H1 (cell line): Measurements from ENCODE around the gene TTL. TPM values are rescaled to one million over a fixed set of nuclear protein-coding genes. Genes with fewer than 3 reads are reported as not detected.
"Not testable (repeated sequence)": the region's sequence is repeated elsewhere in the genome, so short reads cannot be mapped to it uniquely, and the experiment has no call there.

Experiments
- CTCF ChIA-PET: fragments of 300-600 bp; sonication (Branson Sonifier 250); formaldehyde crosslinking; loops from one replicate; lab custom pipeline; 2021; ENCODE audit not compliant: partially characterized antibody; lab: Charles Lee
- POLR2A ChIA-PET: fragments of 300-600 bp; sonication (Branson Sonifier 250); formaldehyde crosslinking; loops from one replicate; lab custom pipeline; 2021; ENCODE audit warnings: inconsistent platforms; ENCODE audit not compliant: partially characterized antibody; lab: Charles Lee
- DNase-seq, 2 experiments: peaks; one replicate each; pipeline versions ENCODE4 v3.0.0 to v3.0.0-alpha.2; 2010 to 2022; ENCODE audit warnings: low spot score in 2 of 2, low read depth in 1 of 2, mixed read lengths in 1 of 2
- FAIRE-seq: peaks from 2 replicates; lab custom pipeline; 2011; peaks lifted over from hg19 to GRCh38; lab: Jason Lieb, UNC
- H2AFZ ChIP-seq: 2 replicates; pipeline ENCODE4 v1.8.1; 2012; ENCODE audit warnings: low read length, inconsistent platforms
- H2AK5ac ChIP-seq: 2 replicates; pipeline ENCODE4 v1.6.1; 2013; ENCODE audit warnings: low read depth, low read length
- H2BK120ac ChIP-seq: replicated peaks from 2 replicates; pipeline ENCODE3; 2013; ENCODE audit warnings: low read depth, low read length, inconsistent platforms
- H2BK12ac ChIP-seq: 2 replicates; pipeline ENCODE4 v1.6.1; 2013; ENCODE audit warnings: low read depth, low read length
- H2BK15ac ChIP-seq: 2 replicates; pipeline ENCODE4 v1.6.1; 2013; ENCODE audit warnings: low read length
- H2BK20ac ChIP-seq: 2 replicates; pipeline ENCODE4 v1.6.1; 2013; ENCODE audit warnings: low read length
- H2BK5ac ChIP-seq: 2 replicates; pipeline ENCODE4 v1.6.1; 2013; ENCODE audit warnings: low read depth, low read length
- H3K14ac ChIP-seq: 2 replicates; pipeline ENCODE4 v1.6.1; 2013; ENCODE audit warnings: inconsistent platforms; ENCODE audit not compliant: insufficient read length
- H3K18ac ChIP-seq: 2 replicates; pipeline ENCODE4 v1.6.1; 2013; ENCODE audit warnings: low read length; ENCODE audit errors: extremely low read depth
- H3K23ac ChIP-seq: 2 replicates; pipeline ENCODE4 v1.6.1; 2013; ENCODE audit warnings: inconsistent platforms; ENCODE audit not compliant: insufficient read length
- H3K23me2 ChIP-seq: 2 replicates; pipeline ENCODE4 v1.6.1; 2013; ENCODE audit warnings: low read depth, low read length
- H3K27ac ChIP-seq: 2 replicates; pipeline ENCODE4 v1.6.1; 2011; ENCODE audit warnings: low read depth, low read length, inconsistent platforms
- H3K27me3 ChIP-seq, 4 experiments: replicated peaks in 1 of 4; 1 replicate in 1 of 4; 2 replicates in 3 of 4; pipeline versions ENCODE4 v1.6.1 to v1.8.1; 2011 to 2013; ENCODE audit warnings: low read length in 3 of 4, mild to moderate bottlenecking in 3 of 4, inconsistent platforms in 2 of 4, mixed read lengths in 2 of 4, moderate library complexity in 1 of 4; ENCODE audit not compliant: control insufficient read depth in 3 of 4, insufficient read depth in 3 of 4; ENCODE audit errors: extremely low read depth in 1 of 4
- H3K36me3 ChIP-seq, 4 experiments: 2 replicates each; pipeline versions ENCODE4 v1.6.1 to v1.8.1; 2011 to 2013; ENCODE audit warnings: mild to moderate bottlenecking in 4 of 4, low read length in 3 of 4, moderate library complexity in 2 of 4, control low read depth in 1 of 4, inconsistent platforms in 1 of 4; ENCODE audit not compliant: insufficient read depth in 4 of 4, control insufficient read depth in 2 of 4
- H3K4ac ChIP-seq: replicated peaks from 2 replicates; pipeline ENCODE3; 2013; ENCODE audit warnings: low read length, low read depth, mixed read lengths, inconsistent platforms; ENCODE audit not compliant: insufficient read length
- H3K4me1 ChIP-seq, 4 experiments: replicated peaks in 1 of 4; 1 replicate in 1 of 4; 2 replicates in 3 of 4; pipeline versions ENCODE4 v1.6.1 to v1.8.1; 2011 to 2013; ENCODE audit warnings: low read length in 3 of 4, inconsistent platforms in 2 of 4, mixed read lengths in 1 of 4; ENCODE audit not compliant: insufficient read depth in 4 of 4, control insufficient read depth in 3 of 4
- H3K4me2 ChIP-seq, 2 experiments: 2 replicates each; pipeline versions ENCODE4 v1.6.1 to v1.8.1; 2011 to 2013; ENCODE audit warnings: low read depth in 2 of 2, low read length in 2 of 2, control low read depth in 1 of 2, inconsistent platforms in 1 of 2, mild to moderate bottlenecking in 1 of 2; ENCODE audit not compliant: insufficient read depth in 1 of 2
- H3K4me3 ChIP-seq, 4 experiments: fragments of 200-600, 300-600 bp in 1 of 4; sonication (generic), shearing (Covaris generic), sonication (Bioruptor Twin) in 1 of 4; 2 replicates each; pipeline versions ENCODE4 v1.5.1 to v1.8.1; 2011 to 2016; ENCODE audit warnings: low read length in 4 of 4, low read depth in 3 of 4, control low read depth in 2 of 4, inconsistent platforms in 2 of 4, mild to moderate bottlenecking in 2 of 4, mixed read lengths in 1 of 4, moderate library complexity in 1 of 4; ENCODE audit not compliant: insufficient read depth in 2 of 4; ENCODE audit errors: extremely low read depth in 1 of 4
- H3K56ac ChIP-seq: replicated peaks from 2 replicates; pipeline ENCODE3; 2013; ENCODE audit warnings: low read depth, mild to moderate bottlenecking, mixed read lengths, low read length, inconsistent platforms; ENCODE audit not compliant: insufficient read length
- H3K79me1 ChIP-seq: 2 replicates; pipeline ENCODE4 v1.6.1; 2013; ENCODE audit warnings: low read depth, low read length, control low read depth
- H3K79me2 ChIP-seq, 2 experiments: 2 replicates each; pipeline versions ENCODE4 v1.6.1 to v1.8.1; 2012 to 2013; ENCODE audit warnings: low read length in 2 of 2, mild to moderate bottlenecking in 2 of 2, inconsistent platforms in 1 of 2; ENCODE audit not compliant: insufficient read depth in 2 of 2, control insufficient read depth in 1 of 2
- H3K9ac ChIP-seq, 4 experiments: replicated peaks in 1 of 4; 1 replicate in 1 of 4; 2 replicates in 3 of 4; pipeline versions ENCODE4 v1.6.1 to v1.8.1; 2011 to 2013; ENCODE audit warnings: low read depth in 3 of 4, low read length in 3 of 4, control low read depth in 2 of 4, mild to moderate bottlenecking in 2 of 4, moderate library complexity in 2 of 4, inconsistent platforms in 1 of 4; ENCODE audit errors: extremely low read depth in 1 of 4
- H3K9me3 ChIP-seq, 2 experiments: 2 replicates each; pipeline versions ENCODE4 v1.6.1 to v1.8.1; 2012 to 2013; ENCODE audit warnings: mild to moderate bottlenecking in 2 of 2, moderate library complexity in 2 of 2, control low read depth in 1 of 2, inconsistent platforms in 1 of 2, low read depth in 1 of 2, low read length in 1 of 2, mixed read lengths in 1 of 2; ENCODE audit not compliant: insufficient read depth in 2 of 2
- H4K20me1 ChIP-seq, 2 experiments: replicated peaks in 1 of 2; 2 replicates each; pipeline versions ENCODE3 to v1.8.1; 2011 to 2013; ENCODE audit warnings: inconsistent platforms in 2 of 2, low read length in 2 of 2, mild to moderate bottlenecking in 1 of 2; ENCODE audit not compliant: insufficient read depth in 2 of 2, control insufficient read depth in 1 of 2
- H4K5ac ChIP-seq: 2 replicates; pipeline ENCODE4 v1.6.1; 2013; ENCODE audit warnings: low read length, low read depth, mixed read lengths, inconsistent platforms; ENCODE audit not compliant: insufficient read length
- H4K8ac ChIP-seq: 2 replicates; pipeline ENCODE4 v1.8.0; 2013; ENCODE audit warnings: mild to moderate bottlenecking, moderate library complexity, low read length, inconsistent platforms; ENCODE audit not compliant: insufficient read depth; ENCODE audit errors: extremely low read depth
- H4K91ac ChIP-seq: replicated peaks from 2 replicates; pipeline ENCODE3; 2013; ENCODE audit warnings: low read length, mixed read lengths, inconsistent platforms; ENCODE audit not compliant: insufficient read length
- KDM4A ChIP-seq: IDR thresholded peaks from one replicate; pipeline ENCODE4 v1.7.1; 2012; ENCODE audit warnings: low read depth, mild to moderate bottlenecking, moderate library complexity, low read length, inconsistent platforms; ENCODE audit not compliant: severe bottlenecking
- WGBS, 2 experiments: shearing (Covaris generic) in 1 of 2; methylation state at CpG; one replicate each; pipeline versions ENCODE4 v1.1.6 to v1.1.7; 2013 to 2015; ENCODE audit warnings: low lambda C conversion rate in 2 of 2, mixed read lengths in 2 of 2, inconsistent platforms in 1 of 2, low coverage in 1 of 2, missing lambda C conversion rate in 1 of 2; ENCODE audit not compliant: insufficient replicate concordance in 2 of 2, insufficient coverage in 1 of 2, insufficient read length in 1 of 2; ENCODE audit errors: extremely low coverage in 1 of 2, missing lambda C conversion rate in 1 of 2; 5-methylcytosine and 5-hydroxymethylcytosine counted together
- polyA plus RNA-seq, 7 experiments: library from polyadenylated mRNA; depleted of rRNA in 3 of 7; stranded (reverse) in 5 of 7; unstranded in 2 of 7; fragments of >200 nt in 5 of 7; fragments of 200-250 nt in 2 of 7; gene quantifications; 1 replicate in 5 of 7; 2 replicates in 1 of 7; 4 replicates in 1 of 7; pipeline versions ENCODE4 v1.2.1 to v1.2.3, GENCODE V29; 2011 to 2013; ENCODE audit warnings: missing spikeins in 2 of 7, mixed read lengths in 2 of 7
- total RNA-seq: library from RNA; stranded (reverse); fragmentation: NEBNext Ultra II Directional; extraction: Animal tissue kit (Norgen Biotek cat#: 25700); gene quantifications from 2 replicates; pipeline ENCODE4 v1.2.1, GENCODE V29; 2021

The TTL gene
- total and polyA plus RNA-seq, 2 of the 8 experiments (the other 6 are each of a cell fraction or from before 2014, with no cell fraction given): 17.5 to 57.1 TPM

- not testable (repeated sequence) for H2AFZ ChIP-seq, H4K5ac ChIP-seq, H3K27me3 ChIP-seq, H2BK5ac ChIP-seq, H4K20me1 ChIP-seq, H3K36me3 ChIP-seq, H3K18ac ChIP-seq, H4K91ac ChIP-seq, H3K23me2 ChIP-seq, H2BK15ac ChIP-seq, H3K9ac ChIP-seq, H3K9me3 ChIP-seq, H2BK12ac ChIP-seq, FAIRE-seq, H2BK120ac ChIP-seq, H3K23ac ChIP-seq, H3K4ac ChIP-seq, H2BK20ac ChIP-seq, H3K56ac ChIP-seq, H3K79me1 ChIP-seq, H3K4me1 ChIP-seq, H3K14ac ChIP-seq, H3K79me2 ChIP-seq, H3K27ac ChIP-seq, H2AK5ac ChIP-seq
- Histone ChIP-seq H3K4me2 (peak overlapping the region in 1 of 2 experiments; percentile 38; a peak in 2 of 4 replicates), H4K8ac (0 out of 2 replicates have a peak overlapping the region, but pooled peaks have one; percentile 5), H3K4me3 (peak overlapping the region in 2 of 4 experiments; percentile 28 to 53; a peak in 5 of 8 replicates)
- 26% methylated on average over 25 of the region's 98 CpGs; no CpG with 5 or more reads in 1 of the 2 experiments for WGBS, 2 experiments
- peak in 1 of 2 experiments; percentile 62 for DNase-seq
- POLR2A ChIA-PET: interaction anchor here (1.4 kb wide), 1 partner anchor 173 kb away, joined by 4 read pairs; no protein-coding TSS in a partner anchor
- TF ChIP-seq KDM4A: peak; percentile 52
- TF ChIP-seq, all 59 proteins: peak for 1; not testable (repeated sequence) for 58
- CTCF ChIA-PET: interaction anchor here (1.0 to 2.3 kb wide), 3 partner anchors 61 to 312 kb away, joined by 3 to 7 read pairs (median 7); no protein-coding TSS in a partner anchor
Measured at GRCh38 chr2:112432735-112433479, 49.0 kb upstream of the TTL start.
